HL-60 (cell line): ENCODE results near the gene CTNND1.

ENCODE experiments used
- GABPA ChIP-seq: IDR thresholded peaks from 2 replicates; pipeline ENCODE4 v1.6.1; 2012; ENCODE audit warnings: low read depth
- POLR2AphosphoS5 ChIP-seq: IDR thresholded peaks from 2 replicates; pipeline ENCODE4 v1.6.1; 2012; ENCODE audit warnings: low read depth
- SPI1 ChIP-seq: IDR thresholded peaks from 2 replicates; pipeline ENCODE4 v1.6.1; 2012; ENCODE audit warnings: low read depth, mild to moderate bottlenecking, borderline replicate concordance
- TF ChIP-seq, protein P1 (sequence below): IDR thresholded peaks from 2 replicates; pipeline ENCODE4 v1.6.1; 2012; ENCODE audit warnings: low read depth; ENCODE audit not compliant: insufficient replicate concordance
- TF ChIP-seq, protein P2 (sequence below): IDR thresholded peaks from one replicate; pipeline ENCODE4 v1.5.1; 2011; ENCODE audit warnings: low read length, control low read depth, inconsistent platforms; ENCODE audit not compliant: insufficient read depth

DNA sequence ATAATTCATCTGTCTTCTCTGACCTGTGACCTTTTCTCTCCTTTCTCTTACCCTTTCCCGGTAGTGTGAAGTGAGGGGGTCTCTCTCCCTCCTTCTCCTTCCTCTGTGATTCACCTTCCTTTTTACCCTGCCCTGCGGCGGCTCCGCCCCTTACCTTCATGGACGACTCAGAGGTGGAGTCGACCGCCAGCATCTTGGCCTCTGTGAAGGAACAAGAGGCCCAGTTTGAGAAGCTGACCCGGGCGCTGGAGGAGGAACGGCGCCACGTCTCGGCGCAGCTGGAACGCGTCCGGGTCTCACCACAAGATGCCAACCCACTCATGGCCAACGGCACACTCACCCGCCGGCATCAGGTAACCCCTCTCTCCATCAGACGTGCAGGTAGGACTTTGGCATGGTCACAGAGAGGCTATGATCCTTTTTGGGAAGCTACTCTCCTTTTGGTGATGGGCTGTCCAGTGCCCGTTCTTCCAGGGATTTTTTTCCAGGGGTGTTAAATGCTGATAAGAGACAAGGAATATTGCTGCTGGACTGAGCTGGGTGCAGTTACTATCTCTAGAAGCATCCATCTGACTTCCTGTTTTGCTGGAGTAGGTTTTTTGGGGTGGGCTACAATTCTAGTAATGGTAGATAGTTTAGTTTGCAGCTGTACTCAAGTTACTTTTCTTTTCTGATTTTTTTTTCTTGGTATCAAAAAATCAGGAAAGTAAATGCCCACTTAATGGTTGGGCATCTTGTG lies 29.9 kb downstream of the CTNND1 start:
- TF ChIP-seq POLR2AphosphoS5 = no peak
- TF ChIP-seq, protein P1, sequence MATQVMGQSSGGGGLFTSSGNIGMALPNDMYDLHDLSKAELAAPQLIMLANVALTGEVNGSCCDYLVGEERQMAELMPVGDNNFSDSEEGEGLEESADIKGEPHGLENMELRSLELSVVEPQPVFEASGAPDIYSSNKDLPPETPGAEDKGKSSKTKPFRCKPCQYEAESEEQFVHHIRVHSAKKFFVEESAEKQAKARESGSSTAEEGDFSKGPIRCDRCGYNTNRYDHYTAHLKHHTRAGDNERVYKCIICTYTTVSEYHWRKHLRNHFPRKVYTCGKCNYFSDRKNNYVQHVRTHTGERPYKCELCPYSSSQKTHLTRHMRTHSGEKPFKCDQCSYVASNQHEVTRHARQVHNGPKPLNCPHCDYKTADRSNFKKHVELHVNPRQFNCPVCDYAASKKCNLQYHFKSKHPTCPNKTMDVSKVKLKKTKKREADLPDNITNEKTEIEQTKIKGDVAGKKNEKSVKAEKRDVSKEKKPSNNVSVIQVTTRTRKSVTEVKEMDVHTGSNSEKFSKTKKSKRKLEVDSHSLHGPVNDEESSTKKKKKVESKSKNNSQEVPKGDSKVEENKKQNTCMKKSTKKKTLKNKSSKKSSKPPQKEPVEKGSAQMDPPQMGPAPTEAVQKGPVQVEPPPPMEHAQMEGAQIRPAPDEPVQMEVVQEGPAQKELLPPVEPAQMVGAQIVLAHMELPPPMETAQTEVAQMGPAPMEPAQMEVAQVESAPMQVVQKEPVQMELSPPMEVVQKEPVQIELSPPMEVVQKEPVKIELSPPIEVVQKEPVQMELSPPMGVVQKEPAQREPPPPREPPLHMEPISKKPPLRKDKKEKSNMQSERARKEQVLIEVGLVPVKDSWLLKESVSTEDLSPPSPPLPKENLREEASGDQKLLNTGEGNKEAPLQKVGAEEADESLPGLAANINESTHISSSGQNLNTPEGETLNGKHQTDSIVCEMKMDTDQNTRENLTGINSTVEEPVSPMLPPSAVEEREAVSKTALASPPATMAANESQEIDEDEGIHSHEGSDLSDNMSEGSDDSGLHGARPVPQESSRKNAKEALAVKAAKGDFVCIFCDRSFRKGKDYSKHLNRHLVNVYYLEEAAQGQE = no peak
- TF ChIP-seq, protein P2, sequence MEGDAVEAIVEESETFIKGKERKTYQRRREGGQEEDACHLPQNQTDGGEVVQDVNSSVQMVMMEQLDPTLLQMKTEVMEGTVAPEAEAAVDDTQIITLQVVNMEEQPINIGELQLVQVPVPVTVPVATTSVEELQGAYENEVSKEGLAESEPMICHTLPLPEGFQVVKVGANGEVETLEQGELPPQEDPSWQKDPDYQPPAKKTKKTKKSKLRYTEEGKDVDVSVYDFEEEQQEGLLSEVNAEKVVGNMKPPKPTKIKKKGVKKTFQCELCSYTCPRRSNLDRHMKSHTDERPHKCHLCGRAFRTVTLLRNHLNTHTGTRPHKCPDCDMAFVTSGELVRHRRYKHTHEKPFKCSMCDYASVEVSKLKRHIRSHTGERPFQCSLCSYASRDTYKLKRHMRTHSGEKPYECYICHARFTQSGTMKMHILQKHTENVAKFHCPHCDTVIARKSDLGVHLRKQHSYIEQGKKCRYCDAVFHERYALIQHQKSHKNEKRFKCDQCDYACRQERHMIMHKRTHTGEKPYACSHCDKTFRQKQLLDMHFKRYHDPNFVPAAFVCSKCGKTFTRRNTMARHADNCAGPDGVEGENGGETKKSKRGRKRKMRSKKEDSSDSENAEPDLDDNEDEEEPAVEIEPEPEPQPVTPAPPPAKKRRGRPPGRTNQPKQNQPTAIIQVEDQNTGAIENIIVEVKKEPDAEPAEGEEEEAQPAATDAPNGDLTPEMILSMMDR = no peak
- TF ChIP-seq SPI1 = peak; percentile 76
- TF ChIP-seq GABPA = no peak
